NCI-H460 (cell line): ENCODE data around the gene LEFTY2. TPM values are rescaled to one million over a fixed set of nuclear protein-coding genes. Genes with fewer than 3 reads are reported as not detected.
"Not testable (repeated sequence)": the region's sequence is repeated elsewhere in the genome, so short reads cannot be mapped to it uniquely, and the experiment has no call there.

Source experiments
- DNase-seq: peaks from one replicate; pipeline ENCODE4 v3.0.0-alpha.2; 2016; ENCODE audit warnings: low read depth; ENCODE audit errors: extremely low read depth
- total RNA-seq: library from RNA; depleted of rRNA; stranded (reverse); fragments of >200 nt; shearing (Covaris generic); gene quantifications from 2 replicates; pipeline ENCODE4 v1.2.3, GENCODE V29; 2014

The LEFTY2 gene
- total RNA-seq, 1 experiment from 2014 or later: not detected

GRCh38 chr1:225908013-225908640 is 32.9 kb downstream of the LEFTY2 start:
- no peak for DNase-seq

GRCh38 chr1:225907341-225907740 is 33.7 kb downstream of the LEFTY2 start:
- DNase-seq: no peak

- no peak for DNase-seq
Observed at GRCh38 chr1:225906467-225906866, 34.6 kb downstream of the LEFTY2 start.

- no peak for DNase-seq
Observed at GRCh38 chr1:225903623-225904022, 37.4 kb downstream of the LEFTY2 start.

- DNase-seq: no peak
Observed at GRCh38 chr1:225899044-225899925, 41.7 kb downstream of the LEFTY2 start.

GRCh38 chr1:225897595-225898514 is 43.2 kb downstream of the LEFTY2 start:
- no peak for DNase-seq

GRCh38 chr1:225896937-225897549 is 44.0 kb downstream of the LEFTY2 start:
- DNase-seq: no peak

GRCh38 chr1:225896494-225896893 is 44.5 kb downstream of the LEFTY2 start:
- DNase-seq: no peak

- DNase-seq: no peak
Observed at GRCh38 chr1:225892307-225892706, 48.7 kb downstream of the LEFTY2 start.

- no peak for DNase-seq
Observed at GRCh38 chr1:225891229-225891972, 49.6 kb downstream of the LEFTY2 start.

- no peak for DNase-seq
Observed at GRCh38 chr1:225890346-225891228, 50.4 kb downstream of the LEFTY2 start.

GRCh38 chr1:225889743-225890142 is 51.3 kb downstream of the LEFTY2 start:
- no peak for DNase-seq

GRCh38 chr1:225888898-225889601 is 52.0 kb downstream of the LEFTY2 start, which contains the start of gene LEFTY1:
TSS of gene LEFTY1 (minus strand) at chr1:225889146. CDS start at chr1:225889066, 80 bp downstream.
- no peak for DNase-seq

GRCh38 chr1:225888289-225888897 is 52.6 kb downstream of the LEFTY2 start:
- DNase-seq: no peak

- DNase-seq: not testable (repeated sequence)
Observed at GRCh38 chr1:225887554-225888288, 53.3 kb downstream of the LEFTY2 start.

GRCh38 chr1:225887030-225887314 is 54.0 kb downstream of the LEFTY2 start:
- DNase-seq: no peak
